ENCODE data around the gene HNF1B.
A peak's percentile ranks its signal among the peaks of the same experiment; 100 is the strongest.
"Not testable (repeated sequence)": the region's sequence is repeated elsewhere in the genome, so short reads cannot be mapped to it uniquely, and the experiment has no call there.

HNF1B gene

GRCh38 chr17:37744961-37745800, at the start of gene HNF1B:
HNF1B (minus strand) TSS chr17:37745059; CDS start chr17:37744884, 175 bp downstream.
- no peak for DNase-seq (ENCODE audit: low read depth in 2 of 2)

DNA sequence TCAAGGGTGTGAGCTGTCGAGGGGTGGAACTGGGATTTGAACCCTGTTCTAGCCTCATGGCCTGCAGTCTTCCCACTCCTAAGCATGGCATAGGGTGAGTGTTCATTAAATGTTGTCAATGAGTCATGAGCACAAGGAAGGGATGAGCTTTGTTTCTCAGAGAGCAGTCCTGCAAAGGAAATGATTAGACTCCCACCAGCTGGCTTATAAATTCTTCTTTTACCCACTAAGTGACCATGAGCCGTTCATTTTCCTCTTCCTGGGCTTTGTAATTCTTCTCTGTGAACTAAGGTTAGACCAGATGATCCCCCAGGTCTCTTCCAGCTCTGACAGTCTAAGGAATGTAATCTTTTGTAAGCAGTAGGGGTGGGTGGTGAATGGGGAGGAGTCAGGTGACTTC, 47.9 kb upstream of the HNF1B start:
- DNase-seq (ENCODE audit: low read depth in 2 of 2) = no peak

DNA sequence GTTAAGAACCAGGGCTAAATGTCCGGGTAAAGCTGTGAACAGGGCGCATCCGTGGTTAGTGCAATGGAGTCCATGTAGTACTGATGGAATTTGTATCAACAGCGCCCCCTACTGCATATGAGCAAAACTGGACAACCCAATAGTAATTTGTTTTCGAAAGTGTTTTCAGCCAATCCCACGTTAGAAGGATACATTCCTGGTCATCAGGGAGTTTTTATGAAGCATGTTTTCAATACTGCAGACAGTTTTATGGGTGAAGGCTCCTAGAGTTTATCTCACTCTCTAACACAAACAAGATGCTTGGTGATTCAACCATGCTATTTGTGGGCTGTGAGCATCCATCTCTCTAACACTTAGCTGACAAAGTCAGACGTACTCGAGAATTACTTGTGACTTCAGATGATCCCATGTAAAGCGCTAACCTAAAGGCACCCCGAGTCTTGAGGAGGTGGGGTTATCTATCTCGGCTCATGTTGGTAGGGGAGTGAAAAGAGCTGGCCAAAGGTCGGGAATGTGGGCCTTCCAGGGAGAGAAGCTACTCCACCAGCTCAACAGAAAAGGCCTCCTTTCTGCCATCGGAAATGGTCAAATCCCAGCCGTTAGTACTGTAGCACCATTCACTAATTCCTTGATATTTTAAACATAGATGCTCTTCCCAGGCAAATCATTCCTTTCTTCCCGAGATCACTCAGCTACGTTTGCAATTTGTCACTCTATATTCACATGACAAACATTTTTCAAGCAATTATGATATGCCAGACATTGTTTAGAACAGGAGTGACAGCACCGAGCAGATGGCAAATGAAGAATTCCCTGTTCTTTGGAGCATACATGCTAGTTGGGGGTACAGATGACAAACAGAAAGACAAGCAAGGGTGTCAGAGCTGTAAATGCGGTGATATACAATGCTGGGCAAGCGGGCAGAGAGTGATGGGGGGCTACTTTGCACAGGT, 46.9 kb upstream of the HNF1B start:
- peak; percentile 13 to 14 for DNase-seq (ENCODE audit: low read depth in 2 of 2)

DNA sequence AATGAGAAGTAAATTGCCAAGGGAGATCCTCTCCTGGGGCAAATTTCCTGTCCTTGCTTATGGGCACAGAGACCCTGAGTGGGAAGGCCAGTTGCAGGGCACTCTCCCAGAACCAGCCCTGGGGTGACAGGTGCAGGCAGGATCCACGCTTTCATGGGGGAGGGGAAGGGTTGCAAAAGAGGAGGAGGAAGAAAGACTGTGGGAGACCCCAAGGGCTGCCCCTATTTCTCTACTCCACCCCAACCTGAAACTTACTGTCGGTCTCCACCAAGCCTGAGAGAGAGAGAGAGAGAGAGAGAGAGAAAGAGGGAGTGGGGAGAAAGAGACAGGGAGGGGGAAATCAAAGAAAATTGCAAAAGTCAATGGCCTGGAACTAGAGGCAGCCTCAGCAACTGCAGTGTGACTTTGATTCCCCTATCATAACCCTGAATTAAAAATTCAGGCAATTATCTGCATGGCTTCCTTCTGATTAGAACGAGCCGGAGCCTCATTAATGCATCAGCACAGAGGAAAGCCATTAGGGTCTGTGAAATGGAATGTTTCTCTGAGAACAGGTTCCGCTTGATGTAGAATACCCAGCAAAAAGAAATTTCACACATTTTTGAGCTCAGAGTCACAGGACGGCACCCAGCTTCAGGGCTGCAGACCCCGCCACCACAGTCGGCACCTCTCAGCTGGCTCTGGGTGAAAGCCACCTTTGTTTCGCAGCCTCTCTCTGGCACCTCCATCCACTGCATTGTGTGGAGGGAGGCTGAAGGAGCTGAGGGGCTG, 45.1 kb upstream of the HNF1B start:
- no peak for DNase-seq (ENCODE audit: low read depth in 2 of 2)

DNA sequence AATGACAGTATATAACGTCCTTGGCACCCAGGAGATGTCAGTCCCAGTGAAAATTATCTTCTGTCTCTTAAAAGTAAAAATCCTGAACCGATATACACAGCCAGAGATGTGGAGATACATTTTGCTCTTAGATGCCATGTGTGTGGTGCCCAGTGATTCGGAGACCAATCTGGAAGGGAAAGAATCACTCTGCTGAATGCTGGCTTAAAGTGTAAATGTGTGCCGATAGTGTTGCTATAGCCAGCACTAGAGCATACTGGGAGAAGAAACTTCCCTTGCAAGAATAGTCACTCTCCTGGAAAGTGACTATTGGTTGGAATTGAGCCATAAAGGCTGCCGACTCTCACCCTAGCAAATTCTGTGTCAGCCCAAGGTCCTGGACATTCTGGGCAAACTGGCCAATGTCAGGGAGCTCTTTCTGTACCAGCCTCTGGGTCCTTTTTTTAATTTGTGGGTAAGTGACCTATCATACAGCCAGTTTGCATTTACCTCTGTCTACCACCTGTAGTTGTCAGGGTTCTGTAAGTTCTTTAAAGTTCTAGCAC, 44.2 kb upstream of the HNF1B start:
- no peak for DNase-seq (ENCODE audit: low read depth in 2 of 2)

DNA sequence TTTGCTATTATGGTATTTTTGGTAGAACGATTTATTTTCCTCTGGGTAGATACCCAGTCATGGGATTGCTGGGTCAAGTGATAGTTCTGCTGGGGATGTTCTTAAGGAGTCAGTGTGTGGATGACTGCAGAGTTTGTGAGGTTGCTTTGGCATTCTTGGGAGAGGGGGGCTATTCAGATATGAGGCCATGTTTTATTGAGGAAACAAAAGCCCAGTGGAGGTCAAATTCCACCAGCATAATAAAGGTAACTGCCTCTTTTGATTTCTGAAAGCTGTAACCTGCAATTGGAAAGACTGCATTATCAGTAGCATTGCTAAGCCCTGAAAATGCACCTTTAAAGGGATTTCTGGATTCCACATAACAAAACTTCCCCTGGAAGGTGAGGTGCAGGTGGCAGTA, 43.7 kb upstream of the HNF1B start:
- no peak for DNase-seq (ENCODE audit: low read depth in 2 of 2)

DNA sequence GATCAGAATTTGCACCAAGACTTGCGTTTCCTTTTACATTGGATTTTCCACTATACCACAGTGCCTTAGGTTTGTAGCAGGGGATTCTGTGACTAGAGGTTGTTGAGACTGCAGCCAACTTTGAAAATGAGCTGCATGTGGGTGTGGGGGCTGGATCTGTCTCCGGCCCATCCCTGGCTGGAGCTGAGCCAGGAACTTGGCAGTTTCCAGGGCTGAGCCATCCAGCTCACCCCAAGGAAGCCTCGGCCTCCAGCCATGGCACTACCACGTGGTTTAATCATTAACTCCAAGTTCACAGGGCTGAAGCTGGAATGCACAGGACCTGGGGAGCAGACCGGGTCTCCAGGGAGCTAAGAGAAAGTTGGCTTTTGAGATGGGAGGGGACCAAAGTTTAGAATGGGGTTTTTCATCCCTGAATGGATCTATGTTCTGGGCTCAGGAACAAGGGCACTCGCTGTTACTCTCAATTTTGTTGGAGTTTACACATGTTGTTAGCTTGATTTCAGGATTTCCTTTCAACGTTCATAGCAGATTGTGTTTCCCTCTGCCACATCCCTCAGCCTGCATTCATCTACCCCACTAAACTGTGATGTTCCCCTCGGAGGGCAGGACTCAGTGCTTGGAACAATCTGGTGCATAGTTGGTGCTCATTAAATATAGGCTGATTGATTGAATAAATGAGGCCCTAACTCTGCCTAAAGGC, 42.3 kb upstream of the HNF1B start:
- no peak for DNase-seq (ENCODE audit: low read depth in 2 of 2)

DNA sequence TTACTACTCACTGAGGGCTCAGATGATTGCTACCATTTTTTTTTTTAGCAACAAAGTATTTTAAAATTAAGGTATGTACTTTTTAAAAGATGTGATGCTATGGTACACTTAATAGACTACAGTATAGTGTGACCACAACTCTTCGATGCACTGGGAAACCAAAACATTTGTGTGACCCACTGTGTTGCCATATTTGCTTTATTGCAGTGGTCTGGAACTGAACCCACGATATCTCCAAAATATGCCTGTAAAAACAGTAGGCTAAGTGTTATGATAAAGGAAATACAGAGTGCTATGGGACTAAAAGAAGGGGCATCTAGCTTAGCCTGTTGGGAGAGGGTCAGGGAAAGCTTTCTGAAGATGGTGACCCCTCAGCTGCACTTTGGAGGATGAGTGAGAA, 41.6 kb upstream of the HNF1B start:
- DNase-seq (ENCODE audit: low read depth in 2 of 2) = no peak

GRCh38 chr17:37782460-37782859, 37.6 kb upstream of the HNF1B start:
- DNase-seq (ENCODE audit: low read depth in 2 of 2) = not testable (repeated sequence)

GRCh38 chr17:37781451-37781850, 36.6 kb upstream of the HNF1B start:
- DNase-seq (ENCODE audit: low read depth in 2 of 2) = no peak

GRCh38 chr17:37779554-37779953, 34.7 kb upstream of the HNF1B start:
- no peak for DNase-seq (ENCODE audit: low read depth in 2 of 2)

DNA sequence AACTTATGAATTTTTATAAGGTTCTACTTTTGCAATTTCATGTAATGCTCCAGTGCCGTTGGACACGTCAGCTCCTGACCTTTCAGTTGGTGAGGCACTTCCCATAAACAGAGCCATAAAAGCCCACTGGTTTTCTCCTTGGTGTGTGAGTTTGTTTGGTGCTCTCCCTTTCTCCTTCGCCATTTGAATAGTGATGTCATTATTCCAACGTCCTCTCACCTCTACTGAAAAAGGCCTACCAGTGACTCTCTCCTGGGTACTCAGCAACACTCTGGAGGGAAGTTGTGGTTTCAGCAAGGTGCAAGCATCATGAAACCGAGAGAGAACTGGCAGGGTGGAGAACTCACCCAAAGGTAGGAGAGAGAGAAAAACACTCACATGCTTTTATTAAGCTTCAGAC, 29.6 kb upstream of the HNF1B start:
- no peak for DNase-seq (ENCODE audit: low read depth in 2 of 2)

DNA sequence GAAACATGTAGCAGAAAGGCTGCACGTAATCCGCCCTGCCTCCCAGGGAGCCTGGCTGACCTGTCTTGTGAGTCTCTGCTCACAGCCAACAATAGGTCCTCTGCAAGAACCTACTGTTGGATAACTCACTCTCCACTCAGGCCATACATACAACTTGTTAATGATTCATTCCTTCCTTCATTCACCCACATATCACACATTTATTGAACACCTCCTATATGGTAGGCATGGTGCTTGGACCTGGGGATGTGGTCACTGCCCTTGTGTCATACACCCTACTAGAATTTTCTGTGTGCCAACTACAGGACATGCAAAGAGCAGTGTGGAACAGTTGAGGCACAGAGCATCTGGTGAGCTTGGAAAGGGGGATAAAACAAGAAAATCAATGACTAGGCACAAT, 28.1 kb upstream of the HNF1B start:
- no peak for DNase-seq (ENCODE audit: low read depth in 2 of 2)

DNA sequence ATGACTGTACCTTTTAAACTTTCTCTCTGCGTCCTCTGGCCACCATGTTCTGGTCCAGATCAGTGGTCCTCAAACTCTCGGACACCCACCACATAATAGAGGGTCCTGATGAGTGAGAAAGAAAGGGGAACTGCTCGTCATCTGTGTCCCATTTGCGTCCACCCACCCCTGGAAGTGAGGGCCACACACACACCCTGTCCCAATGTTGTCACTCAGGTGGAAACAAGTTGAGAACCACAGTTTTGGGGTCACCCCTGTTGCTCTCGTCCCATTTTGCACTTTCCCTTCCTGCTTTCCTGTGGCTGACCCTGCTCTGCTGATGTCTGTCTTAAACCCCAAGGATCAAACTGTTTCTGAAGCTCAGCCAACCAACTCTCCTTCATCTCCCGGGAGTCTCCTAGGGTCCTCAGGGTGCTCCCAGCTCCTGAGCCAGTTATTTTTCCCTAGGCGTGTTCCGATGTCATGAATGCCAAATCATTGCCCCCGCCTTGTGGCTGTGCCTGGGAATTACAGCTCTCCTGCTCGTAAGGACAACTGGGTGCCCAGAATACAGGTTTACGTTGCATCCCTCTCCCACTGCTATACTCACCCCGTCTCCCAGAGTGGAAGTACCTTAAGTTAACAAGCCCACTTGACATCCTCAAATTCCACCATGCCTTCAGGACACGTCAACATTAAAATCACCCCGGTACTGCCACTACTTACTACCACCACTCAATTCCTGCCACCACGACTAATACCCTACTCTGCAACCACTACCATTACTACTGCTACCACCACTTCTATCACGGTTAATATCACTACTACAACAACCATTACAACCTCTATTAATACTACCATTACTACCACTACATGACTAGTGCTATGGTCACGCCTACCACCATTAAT, 26.0 kb upstream of the HNF1B start:
- DNase-seq (ENCODE audit: low read depth in 2 of 2) = peak in 1 of 2 donors; percentile 28

- no peak for DNase-seq (ENCODE audit: low read depth in 2 of 2)
Measured at GRCh38 chr17:37769050-37769449, 24.2 kb upstream of the HNF1B start.

- no peak for DNase-seq (ENCODE audit: low read depth in 2 of 2)
Measured at GRCh38 chr17:37768438-37768837, 23.6 kb upstream of the HNF1B start.

DNA sequence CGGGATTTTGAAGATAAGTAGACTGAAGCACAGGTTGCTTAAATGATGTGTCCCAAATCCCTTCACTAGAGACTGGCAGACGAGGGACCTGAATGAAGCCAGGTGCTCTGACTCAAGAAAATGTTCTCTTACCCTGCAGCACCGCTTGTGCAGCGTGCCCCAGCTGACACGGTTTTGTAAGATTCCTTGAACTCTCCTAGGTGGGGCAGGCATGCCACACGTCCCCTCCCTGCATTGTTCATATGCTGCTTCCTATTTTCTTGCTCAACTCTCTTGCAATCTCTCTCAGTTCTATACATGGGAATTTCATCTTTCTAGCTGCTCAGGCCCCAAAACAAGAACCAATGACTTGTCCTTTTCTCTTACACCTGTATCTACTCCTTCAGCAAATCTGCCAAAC, 22.1 kb upstream of the HNF1B start:
- no peak for DNase-seq (ENCODE audit: low read depth in 2 of 2)

GRCh38 chr17:37764383-37764782, 19.5 kb upstream of the HNF1B start:
- DNase-seq (ENCODE audit: low read depth in 2 of 2) = no peak

GRCh38 chr17:37762666-37763065, 17.8 kb upstream of the HNF1B start:
- no peak for DNase-seq (ENCODE audit: low read depth in 2 of 2)

DNA sequence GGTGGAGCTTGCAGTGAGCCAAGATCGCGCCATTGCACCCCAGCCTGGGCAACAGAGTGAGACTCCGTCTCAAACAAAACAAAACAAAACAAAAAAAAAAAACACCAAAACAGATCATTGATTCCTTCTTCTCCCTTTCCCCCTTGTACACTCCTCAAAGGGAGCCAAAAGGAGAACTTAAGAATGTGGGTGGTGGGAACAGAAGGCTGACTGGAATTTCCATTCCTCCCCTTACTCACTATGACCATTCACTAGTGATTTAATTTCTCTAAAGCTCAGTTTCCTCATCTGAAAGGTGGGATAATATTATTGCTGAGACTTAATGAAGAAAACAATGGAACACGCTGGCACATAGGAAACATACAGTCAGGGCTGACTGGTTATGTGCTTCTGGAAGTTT, 17.1 kb upstream of the HNF1B start:
- DNase-seq (ENCODE audit: low read depth in 2 of 2) = no peak
